Hepatocyte (in vitro differentiated cells): Measurements from ENCODE around the gene NIM1K. TPM values are rescaled to one million over a fixed set of nuclear protein-coding genes. Genes with fewer than 3 reads are reported as not detected.

Source experiments
- DNase-seq: peaks from one replicate; pipeline ENCODE4 v3.0.0-alpha.2; 2016; ENCODE audit warnings: low spot score
- H2AFZ ChIP-seq: fragments of 200-600 bp; sonication (generic); 2 replicates; pipeline ENCODE4 v1.6.0; 2016; ENCODE audit warnings: antibody characterized with exemption, mild to moderate bottlenecking
- H3K27ac ChIP-seq: fragments of 200-600 bp; sonication (generic); 2 replicates; pipeline ENCODE4 v1.5.1; 2016; ENCODE audit warnings: mild to moderate bottlenecking
- H3K27me3 ChIP-seq: fragments of 200-600 bp; sonication (generic); 2 replicates; pipeline ENCODE4 v1.6.1; 2016
- H3K36me3 ChIP-seq: fragments of 200-600 bp; sonication (generic); replicated peaks from 2 replicates; pipeline ENCODE4 v1.5.1; 2016; ENCODE audit warnings: low read depth; ENCODE audit not compliant: insufficient read depth
- H3K4me1 ChIP-seq: fragments of 200-600 bp; sonication (generic); 2 replicates; pipeline ENCODE4 v1.5.1; 2016; ENCODE audit warnings: mild to moderate bottlenecking, moderate library complexity; ENCODE audit not compliant: insufficient read depth
- H3K4me2 ChIP-seq: fragments of 200-600 bp; sonication (generic); 2 replicates; pipeline ENCODE4 v1.6.0; 2016
- H3K4me3 ChIP-seq: fragments of 200-600 bp; sonication (generic); 2 replicates; pipeline ENCODE4 v1.5.1; 2016; ENCODE audit warnings: mild to moderate bottlenecking
- H3K79me2 ChIP-seq: fragments of 200-600 bp; sonication (generic); 2 replicates; pipeline ENCODE4 v1.6.0; 2017; ENCODE audit warnings: mild to moderate bottlenecking
- H3K9me2 ChIP-seq: fragments of 200-600 bp; sonication (generic); replicated peaks from 2 replicates; pipeline ENCODE4 v1.6.0; 2017; ENCODE audit warnings: mild to moderate bottlenecking; ENCODE audit not compliant: insufficient read depth
- H3K9me3 ChIP-seq: fragments of 200-600 bp; sonication (generic); 2 replicates; pipeline ENCODE4 v1.5.1; 2016; ENCODE audit warnings: low read depth, mild to moderate bottlenecking
- H4K20me1 ChIP-seq: fragments of 200-600 bp; sonication (generic); 2 replicates; pipeline ENCODE4 v1.6.0; 2016; ENCODE audit warnings: mild to moderate bottlenecking; ENCODE audit not compliant: insufficient read depth, poor library complexity, severe bottlenecking
- EZH2 ChIP-seq: fragments of 200-600 bp; sonication (generic); IDR thresholded peaks from 2 replicates; pipeline ENCODE4 v1.6.1; 2016; ENCODE audit warnings: antibody characterized with exemption, mild to moderate bottlenecking, borderline replicate concordance
- EZH2phosphoT487 ChIP-seq: fragments of 200-600 bp; sonication (generic); IDR thresholded peaks from one replicate; pipeline ENCODE4 v1.6.1; 2018; ENCODE audit warnings: antibody characterized with exemption, mild to moderate bottlenecking, low read depth, moderate library complexity; ENCODE audit not compliant: unreplicated experiment, severe bottlenecking
- WGBS: methylation state at CpG from one replicate; pipeline ENCODE4 v1.1.6; 2016; ENCODE audit warnings: low lambda C conversion rate; ENCODE audit errors: missing lambda C conversion rate; 5-methylcytosine and 5-hydroxymethylcytosine counted together
- polyA plus RNA-seq: library from polyadenylated mRNA; unstranded; fragments of >200 nt; fragmentation: Nextera tagmentation; extraction: Ambion mirVana; gene quantifications from 2 replicates; pipeline ENCODE4 v1.2.1, GENCODE V29; 2016
- total RNA-seq: library from RNA; depleted of rRNA; stranded (reverse); fragments of >200 nt; gene quantifications from 2 replicates; pipeline ENCODE4 v1.2.3, GENCODE V29; 2014
- TF ChIP-seq, protein P1 (sequence below): fragments of 200-600 bp; sonication (generic); IDR thresholded peaks from 2 replicates; pipeline ENCODE4 v1.5.1; 2016; ENCODE audit warnings: antibody characterized with exemption, mild to moderate bottlenecking; ENCODE audit not compliant: poor library complexity

Gene NIM1K
- total and polyA plus RNA-seq, 2 experiments from 2014 or later = not detected

DNA sequence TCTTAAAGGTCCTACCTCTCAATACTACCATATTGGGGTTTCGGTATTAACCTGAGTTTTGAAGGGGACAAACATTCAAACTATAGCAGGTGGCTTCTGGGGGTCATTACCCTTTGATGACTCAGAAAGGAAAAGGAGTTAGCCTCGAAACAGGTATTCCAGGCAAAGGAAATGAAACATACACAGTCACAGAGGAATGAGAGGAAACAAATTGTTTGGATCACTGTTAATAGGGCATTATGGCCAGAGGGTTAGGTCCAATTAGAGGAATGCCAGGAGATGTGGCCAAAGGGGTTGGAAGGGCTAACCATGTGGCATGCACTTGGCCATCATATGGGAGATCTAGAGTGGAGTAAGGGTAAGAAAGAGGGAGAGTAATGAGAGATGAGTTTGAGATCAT lies 23.9 kb upstream of the NIM1K start:
- DNase-seq = no peak
- no peaks in the 10 kb centered on the region for H3K4me1 ChIP-seq
- no peaks in the 10 kb centered on the region for H4K20me1 ChIP-seq
- no peaks in the 10 kb centered on the region for H3K36me3 ChIP-seq
- H3K4me3 ChIP-seq = no peak overlapping the region
- no peak overlapping the region for H3K4me2 ChIP-seq
- H3K79me2 ChIP-seq = no peaks in the 10 kb centered on the region
- H3K27me3 ChIP-seq = no peaks in the 10 kb centered on the region
- no peaks in the 10 kb centered on the region for H3K9me2 ChIP-seq
- H3K9me3 ChIP-seq = no peaks in the 10 kb centered on the region
- H2AFZ ChIP-seq = no peak overlapping the region
- TF ChIP-seq EZH2phosphoT487 (no peak), EZH2 (no peak)
- TF ChIP-seq, protein P1, sequence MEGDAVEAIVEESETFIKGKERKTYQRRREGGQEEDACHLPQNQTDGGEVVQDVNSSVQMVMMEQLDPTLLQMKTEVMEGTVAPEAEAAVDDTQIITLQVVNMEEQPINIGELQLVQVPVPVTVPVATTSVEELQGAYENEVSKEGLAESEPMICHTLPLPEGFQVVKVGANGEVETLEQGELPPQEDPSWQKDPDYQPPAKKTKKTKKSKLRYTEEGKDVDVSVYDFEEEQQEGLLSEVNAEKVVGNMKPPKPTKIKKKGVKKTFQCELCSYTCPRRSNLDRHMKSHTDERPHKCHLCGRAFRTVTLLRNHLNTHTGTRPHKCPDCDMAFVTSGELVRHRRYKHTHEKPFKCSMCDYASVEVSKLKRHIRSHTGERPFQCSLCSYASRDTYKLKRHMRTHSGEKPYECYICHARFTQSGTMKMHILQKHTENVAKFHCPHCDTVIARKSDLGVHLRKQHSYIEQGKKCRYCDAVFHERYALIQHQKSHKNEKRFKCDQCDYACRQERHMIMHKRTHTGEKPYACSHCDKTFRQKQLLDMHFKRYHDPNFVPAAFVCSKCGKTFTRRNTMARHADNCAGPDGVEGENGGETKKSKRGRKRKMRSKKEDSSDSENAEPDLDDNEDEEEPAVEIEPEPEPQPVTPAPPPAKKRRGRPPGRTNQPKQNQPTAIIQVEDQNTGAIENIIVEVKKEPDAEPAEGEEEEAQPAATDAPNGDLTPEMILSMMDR = no peak
- 90% methylated on average over 2 of the region's 2 CpGs for WGBS
- H3K27ac ChIP-seq = no peak overlapping the region

DNA sequence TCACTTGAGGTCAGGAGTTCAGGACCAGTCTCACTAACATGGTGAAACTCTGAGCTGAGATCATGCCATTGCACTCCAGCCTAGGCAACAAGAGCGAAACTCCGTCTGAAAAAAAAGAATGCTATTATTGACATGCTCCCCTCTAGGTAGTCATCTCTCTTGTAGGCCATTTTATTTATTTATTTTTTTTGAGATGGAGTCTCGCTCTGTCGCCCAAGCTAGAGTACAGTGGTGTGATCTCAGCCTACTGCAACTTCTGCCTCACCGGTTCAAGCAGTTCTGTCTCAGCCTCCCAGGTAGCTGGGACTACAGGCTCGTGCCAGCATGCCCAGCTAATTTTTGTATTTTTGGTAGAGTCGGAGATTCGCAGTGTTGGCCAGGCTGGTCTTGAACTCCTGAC lies 20.6 kb upstream of the NIM1K start:
- no peaks in the 10 kb centered on the region for H3K4me1 ChIP-seq
- H3K36me3 ChIP-seq = no peaks in the 10 kb centered on the region
- no peak overlapping the region for H3K27ac ChIP-seq
- no peak overlapping the region for H3K4me3 ChIP-seq
- no peaks in the 10 kb centered on the region for H4K20me1 ChIP-seq
- H2AFZ ChIP-seq = no peak overlapping the region
- no peaks in the 10 kb centered on the region for H3K27me3 ChIP-seq
- no peaks in the 10 kb centered on the region for H3K9me3 ChIP-seq
- WGBS = 98% methylated on average over 8 of the region's 8 CpGs
- TF ChIP-seq EZH2phosphoT487 = no peak
- TF ChIP-seq, protein P1 = no peak
- TF ChIP-seq EZH2 = no peak
- DNase-seq = no peak
- no peaks in the 10 kb centered on the region for H3K79me2 ChIP-seq
- no peaks in the 10 kb centered on the region for H3K9me2 ChIP-seq
- no peak overlapping the region for H3K4me2 ChIP-seq

- Histone ChIP-seq H2AFZ (no peak overlapping the region), H3K79me2 (no peaks in the 10 kb centered on the region), H3K9me2 (no peaks in the 10 kb centered on the region), H3K4me2 (no peak overlapping the region), H3K36me3 (no peaks in the 10 kb centered on the region), H4K20me1 (no peaks in the 10 kb centered on the region), H3K27me3 (no peaks in the 10 kb centered on the region), H3K9me3 (no peaks in the 10 kb centered on the region), H3K27ac (no peak overlapping the region), H3K4me3 (no peak overlapping the region), H3K4me1 (no peaks in the 10 kb centered on the region)
- 100% methylated on average over 1 of the region's 1 CpG for WGBS
- TF ChIP-seq, protein P1 = no peak
- no peak for TF ChIP-seq EZH2
- no peak for TF ChIP-seq EZH2phosphoT487
- DNase-seq = no peak
These were observed 20.1 kb upstream of the NIM1K start for GRCh38 chr5:43171926-43172325.

GRCh38 chr5:43172779-43173178 lies 19.2 kb upstream of the NIM1K start:
- Histone ChIP-seq H3K4me2 (no peak overlapping the region), H3K9me2 (no peaks in the 10 kb centered on the region), H3K36me3 (no peaks in the 10 kb centered on the region), H2AFZ (no peak overlapping the region), H3K9me3 (no peaks in the 10 kb centered on the region), H3K4me3 (no peak overlapping the region), H3K27ac (no peak overlapping the region), H3K4me1 (no peaks in the 10 kb centered on the region), H4K20me1 (no peaks in the 10 kb centered on the region), H3K27me3 (no peaks in the 10 kb centered on the region), H3K79me2 (no peaks in the 10 kb centered on the region)
- no peak for DNase-seq
- WGBS = 98% methylated on average over 2 of the region's 2 CpGs
- no peak for TF ChIP-seq EZH2phosphoT487
